NT2/D1 (cell line): ENCODE measurements around the gene SIK3.

ENCODE experiments used
- YY1 ChIP-seq: IDR thresholded peaks from 2 replicates; pipeline ENCODE4 v1.6.1; 2011; ENCODE audit not compliant: insufficient read length, insufficient read depth
- ZNF274 ChIP-seq: IDR thresholded peaks from 2 replicates; pipeline ENCODE4 v1.6.1; 2011; ENCODE audit warnings: mild to moderate bottlenecking, low read depth, low read length

GRCh38 chr11:116885951-116886655, 212.1 kb downstream of the SIK3 start:
- TF ChIP-seq ZNF274 (no peak), YY1 (no peak)
